Astrocyte (in vitro differentiated cells and primary cell): ENCODE measurements around the gene HAUS7.

Experiments
- CTCF ChIP-seq: IDR thresholded peaks from 2 replicates; pipeline ENCODE4 v1.5.1; 2011; ENCODE audit warnings: low read depth, mild to moderate bottlenecking, inconsistent platforms, low read length, moderate library complexity; ENCODE audit not compliant: insufficient read depth
- EZH2 ChIP-seq: IDR thresholded peaks from 2 replicates; pipeline ENCODE4 v1.6.1; 2012; ENCODE audit warnings: mild to moderate bottlenecking, low read length, inconsistent platforms; ENCODE audit not compliant: insufficient read depth

- TF ChIP-seq CTCF (no peak), EZH2 (no peak)
Measured at GRCh38 chrX:153441296-153441695, 29.1 kb downstream of the HAUS7 start.
